Skeletal muscle satellite cell (primary cell): ENCODE results near the gene PPIG.
A peak's percentile ranks its signal among the peaks of the same experiment; 100 is the strongest.
"Not testable (repeated sequence)": the region's sequence is repeated elsewhere in the genome, so short reads cannot be mapped to it uniquely, and the experiment has no call there.

ENCODE experiments used
- H3K27me3 ChIP-seq: 2 replicates; pipeline ENCODE4 v1.7.0; 2013; ENCODE audit warnings: low read length; ENCODE audit not compliant: control insufficient read depth, insufficient read depth
- H3K36me3 ChIP-seq: 2 replicates; pipeline ENCODE4 v1.7.0; 2013; ENCODE audit warnings: mild to moderate bottlenecking, control low read depth, low read length; ENCODE audit not compliant: insufficient read depth
- H3K4me1 ChIP-seq: 2 replicates; pipeline ENCODE4 v1.7.0; 2013; ENCODE audit warnings: low read length; ENCODE audit not compliant: control insufficient read depth, insufficient read depth
- H3K4me2 ChIP-seq: 2 replicates; pipeline ENCODE4 v1.7.0; 2013; ENCODE audit warnings: mild to moderate bottlenecking, low read length
- H3K4me3 ChIP-seq: 2 replicates; pipeline ENCODE4 v1.7.0; 2013; ENCODE audit warnings: low read length
- H3K9ac ChIP-seq: 2 replicates; pipeline ENCODE4 v1.7.0; 2013; ENCODE audit warnings: mild to moderate bottlenecking, low read depth, low read length, moderate library complexity
- H3K9me3 ChIP-seq: replicated peaks from 2 replicates; pipeline ENCODE4 v1.7.0; 2013; ENCODE audit warnings: mild to moderate bottlenecking, control low read depth, low read length

PPIG gene

DNA sequence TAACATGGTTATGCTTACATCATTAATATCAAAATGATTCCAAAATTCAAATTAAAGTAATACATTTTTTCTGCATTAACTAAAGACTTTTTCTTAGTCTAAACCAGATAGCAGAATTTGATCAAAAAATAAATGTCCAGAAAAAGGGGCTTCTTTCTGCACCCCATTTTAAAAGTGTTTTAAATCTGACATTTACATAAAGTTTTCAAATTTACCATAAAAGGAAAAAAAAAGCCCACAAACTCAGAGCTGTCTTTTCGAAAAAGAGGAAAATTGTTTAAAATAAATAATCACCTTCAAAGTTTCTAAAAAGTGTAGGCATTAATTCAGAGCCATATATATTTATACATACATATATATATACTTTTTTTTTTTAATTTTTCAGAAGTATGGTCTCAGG, 12.0 kb upstream of the PPIG start:
- Histone ChIP-seq H3K27me3 (no peaks in the 10 kb centered on the region), H3K9ac (peak overlapping the region; percentile 80), H3K9me3 (no peaks in the 10 kb centered on the region), H3K4me3 (no peak overlapping the region), H3K4me1 (peaks cover 8% of the 10 kb centered on the region), H3K4me2 (peak overlapping the region; percentile 96), H3K36me3 (no peaks in the 10 kb centered on the region)

DNA sequence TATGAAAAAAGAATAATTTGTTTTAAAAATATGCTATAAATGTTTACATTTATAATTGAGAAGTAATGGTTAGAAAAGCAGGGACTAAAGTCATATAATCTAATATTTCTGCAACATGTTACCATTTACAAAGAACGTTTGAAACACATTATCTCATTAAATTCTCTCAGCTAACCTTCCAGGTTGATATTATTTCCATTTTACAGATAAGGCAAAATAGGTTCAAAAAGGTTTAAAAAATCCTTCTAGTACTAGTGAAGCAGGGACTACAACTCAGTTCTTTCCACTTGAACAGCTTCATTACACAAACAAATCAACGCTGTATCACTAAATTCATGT, 11.4 kb upstream of the PPIG start:
- no peaks in the 10 kb centered on the region for H3K27me3 ChIP-seq
- no peaks in the 10 kb centered on the region for H3K36me3 ChIP-seq
- H3K9ac ChIP-seq, result peak overlapping the region; percentile 80
- H3K4me1 ChIP-seq, result peaks cover 8% of the 10 kb centered on the region
- peak overlapping the region; percentile 96 for H3K4me2 ChIP-seq
- peak overlapping the region; percentile 86 for H3K4me3 ChIP-seq
- H3K9me3 ChIP-seq, result no peaks in the 10 kb centered on the region

- Histone ChIP-seq H3K4me2 (peak within 1 kb of the TSS; percentile 96), H3K4me3 (peak within 1 kb of the TSS; percentile 86), H3K9ac (peak within 1 kb of the TSS; percentile 80), H3K4me1 (peaks cover 8% of the 10 kb centered on the region), H3K36me3 (no peaks in the 10 kb centered on the region), H3K27me3 (no peaks in the 10 kb centered on the region), H3K9me3 (no peaks in the 10 kb centered on the region)
Measured at GRCh38 chr2:169573160-169573973, 10.8 kb upstream of the PPIG start, which contains the start of gene FASTKD1. TSS of gene FASTKD1 (minus strand) at chr2:169573865. CDS start at chr2:169572029, 1,836 bp downstream.

DNA sequence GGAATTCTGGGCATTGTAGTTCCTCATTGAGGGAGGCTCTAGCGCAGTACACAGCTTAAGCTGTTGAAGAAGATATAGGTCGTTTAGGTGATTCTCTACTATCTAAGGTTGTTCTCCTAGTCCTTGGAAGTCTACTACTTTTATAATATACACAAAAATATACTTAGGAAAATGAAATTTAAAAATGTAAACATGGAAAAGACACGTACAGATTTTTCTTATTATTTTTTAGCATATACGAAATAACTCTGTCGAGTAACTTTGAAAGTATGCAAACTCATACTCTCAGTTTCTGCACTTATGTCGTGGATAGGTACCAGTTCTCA, 10.2 kb upstream of the PPIG start:
- H3K4me1 ChIP-seq, result peaks cover 8% of the 10 kb centered on the region
- no peaks in the 10 kb centered on the region for H3K9me3 ChIP-seq
- H3K4me3 ChIP-seq, result peak overlapping the region; percentile 86
- H3K27me3 ChIP-seq, result no peaks in the 10 kb centered on the region
- no peak overlapping the region for H3K9ac ChIP-seq
- H3K4me2 ChIP-seq, result peak overlapping the region; percentile 96
- H3K36me3 ChIP-seq, result no peaks in the 10 kb centered on the region

- not testable (repeated sequence) for H3K4me2 ChIP-seq, H3K36me3 ChIP-seq, H3K4me1 ChIP-seq, H3K9me3 ChIP-seq, H3K4me3 ChIP-seq, H3K27me3 ChIP-seq, H3K9ac ChIP-seq
Measured at GRCh38 chr2:169574539-169574938, 9.6 kb upstream of the PPIG start.

DNA sequence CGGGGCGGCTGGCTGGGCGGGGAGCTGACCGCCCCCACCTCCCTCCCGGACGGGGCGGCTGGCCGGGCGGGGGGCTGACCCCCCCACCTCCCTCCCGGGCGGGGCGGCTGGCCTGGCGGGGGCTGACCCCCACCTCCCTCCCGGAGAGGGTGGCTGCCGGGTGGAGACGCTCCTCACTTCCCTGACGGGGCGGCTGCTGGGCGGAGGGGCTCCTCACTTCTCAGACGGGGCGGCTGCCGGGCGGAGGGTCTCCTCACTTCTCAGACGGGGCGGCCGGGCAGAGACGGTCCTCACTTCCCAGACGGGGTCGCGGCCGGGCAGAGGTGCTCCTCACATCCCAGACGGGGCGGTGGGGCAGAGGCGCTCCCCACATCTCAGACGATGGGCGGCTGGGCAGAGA, 8.9 kb upstream of the PPIG start:
- H3K4me2 ChIP-seq, H3K36me3 ChIP-seq, H3K4me3 ChIP-seq, H3K27me3 ChIP-seq, H3K4me1 ChIP-seq, H3K9ac ChIP-seq, H3K9me3 ChIP-seq: not testable (repeated sequence)

GRCh38 chr2:169579044-169579443, 5.1 kb upstream of the PPIG start:
- H3K27me3 ChIP-seq, result no peaks in the 10 kb centered on the region
- no peak overlapping the region for H3K9ac ChIP-seq
- no peaks in the 10 kb centered on the region for H3K9me3 ChIP-seq
- H3K4me1 ChIP-seq, result no peaks in the 10 kb centered on the region
- H3K4me3 ChIP-seq, result no peak overlapping the region
- no peaks in the 10 kb centered on the region for H3K36me3 ChIP-seq
- H3K4me2 ChIP-seq, result no peak overlapping the region

DNA sequence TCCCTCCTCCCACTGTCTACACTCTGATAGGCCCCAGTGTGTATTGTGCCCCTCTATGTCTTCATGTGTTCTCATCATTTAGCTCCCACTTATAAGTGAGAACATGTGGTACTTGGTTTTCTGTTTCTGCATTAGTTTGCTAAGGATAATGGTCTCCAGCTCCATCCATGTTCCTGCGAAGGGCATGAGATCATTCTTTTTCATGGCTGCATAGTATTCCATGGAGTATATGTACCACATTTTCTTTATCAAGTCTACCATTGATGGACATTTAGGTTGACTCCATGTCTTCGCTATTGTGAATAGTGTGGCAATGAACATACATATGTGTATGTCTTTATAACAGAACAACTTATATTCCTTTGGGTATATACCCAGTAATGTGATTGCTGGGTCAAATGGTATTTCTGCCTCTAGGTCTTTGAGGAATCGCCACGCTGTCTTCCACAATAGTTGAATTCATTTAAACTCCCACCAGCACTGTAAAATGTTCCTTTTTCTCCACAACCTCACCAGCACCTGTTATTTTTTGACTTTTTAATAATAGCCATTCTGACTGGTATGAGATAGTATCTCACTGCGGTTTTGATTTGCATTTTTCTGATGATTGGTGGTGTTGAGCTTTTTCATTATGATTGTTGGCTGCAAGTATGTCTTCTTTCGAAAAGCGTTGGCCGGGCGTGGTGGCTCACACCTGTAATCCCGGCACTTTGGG, 1.4 kb upstream of the PPIG start:
- peaks cover 11% of the 10 kb centered on the region for H3K4me1 ChIP-seq
- not testable (repeated sequence) for H3K36me3 ChIP-seq, H3K4me3 ChIP-seq, H3K4me2 ChIP-seq, H3K27me3 ChIP-seq, H3K9ac ChIP-seq, H3K9me3 ChIP-seq

- Histone ChIP-seq H3K36me3 (no peaks in the 10 kb centered on the region), H3K4me2 (peak overlapping the region; percentile 93), H3K9ac (no peak overlapping the region), H3K27me3 (no peaks in the 10 kb centered on the region), H3K9me3 (no peaks in the 10 kb centered on the region), H3K4me1 (peaks cover 11% of the 10 kb centered on the region), H3K4me3 (peak overlapping the region; percentile 80)
Measured at GRCh38 chr2:169583518-169583917, 633 bp upstream of the PPIG start.

GRCh38 chr2:169585673-169586072, 1.5 kb downstream of the PPIG start:
- no peaks in the 10 kb centered on the region for H3K9me3 ChIP-seq
- peaks cover 11% of the 10 kb centered on the region for H3K4me1 ChIP-seq
- H3K36me3 ChIP-seq, result no peaks in the 10 kb centered on the region
- H3K4me2 ChIP-seq, result peak overlapping the region; percentile 93
- H3K4me3 ChIP-seq, result peak overlapping the region; percentile 80
- no peaks in the 10 kb centered on the region for H3K27me3 ChIP-seq
- peak overlapping the region; percentile 91 for H3K9ac ChIP-seq

DNA sequence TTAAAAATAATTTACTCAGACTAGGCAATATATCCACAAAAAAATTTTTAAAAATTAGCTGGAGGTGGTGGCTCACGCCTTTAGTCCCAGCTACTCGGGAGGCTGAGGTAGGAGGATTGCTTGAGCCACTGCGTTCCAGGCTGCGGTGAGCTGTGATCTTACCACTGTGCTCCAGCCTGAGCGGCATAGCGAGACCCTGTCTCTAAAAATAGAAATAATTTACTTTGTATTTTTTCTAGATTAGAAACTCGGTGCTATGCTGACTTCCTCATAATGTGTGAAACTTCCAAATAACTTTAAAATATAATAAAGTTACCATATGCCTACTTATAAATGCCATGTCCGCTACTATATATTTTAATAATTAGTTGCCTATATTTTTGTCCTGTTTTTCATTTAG, 6.7 kb downstream of the PPIG start:
- Histone ChIP-seq H3K4me1 (peaks cover 8% of the 10 kb centered on the region), H3K9ac (no peak overlapping the region), H3K27me3 (no peaks in the 10 kb centered on the region), H3K36me3 (no peaks in the 10 kb centered on the region), H3K9me3 (no peaks in the 10 kb centered on the region), H3K4me3 (no peak overlapping the region), H3K4me2 (no peak overlapping the region)

DNA sequence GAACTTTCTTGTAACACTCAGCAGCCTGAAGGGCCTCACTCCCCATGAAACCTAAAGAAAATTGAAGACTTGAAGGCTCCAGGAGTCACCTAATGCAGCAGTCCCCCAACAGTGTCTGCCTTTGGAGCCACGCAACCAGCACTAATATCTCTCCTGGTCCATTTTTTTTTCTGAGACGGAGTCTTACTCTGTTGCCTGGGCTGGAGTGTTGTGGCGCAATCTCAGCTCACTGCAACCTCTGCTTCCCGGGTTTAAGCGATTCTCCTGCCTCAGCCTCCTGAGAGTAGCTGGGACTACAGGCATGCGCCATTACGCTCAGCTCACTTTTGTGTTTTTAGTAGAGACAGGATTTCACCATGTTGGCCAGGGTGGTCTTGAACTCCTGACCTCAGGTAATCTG, 12.4 kb downstream of the PPIG start:
- not testable (repeated sequence) for H3K4me3 ChIP-seq, H3K9ac ChIP-seq, H3K4me1 ChIP-seq, H3K4me2 ChIP-seq, H3K36me3 ChIP-seq, H3K27me3 ChIP-seq, H3K9me3 ChIP-seq
